H1 (cell line): Measurements from ENCODE around the gene ACTL10.
A peak's percentile ranks its signal among the peaks of the same experiment; 100 is the strongest.

Experiments
- ATF2 ChIP-seq: IDR thresholded peaks from 2 replicates; pipeline ENCODE4 v1.6.1; 2012; ENCODE audit warnings: low read length, inconsistent platforms
- BRCA1 ChIP-seq: IDR thresholded peaks from 2 replicates; pipeline ENCODE4 v1.6.1; 2012; ENCODE audit warnings: low read depth, low read length, improper control_type of control experiment
- CTCF ChIP-seq, 3 experiments: IDR thresholded peaks; 1 replicate in 2 of 3; 2 replicates in 1 of 3; pipeline versions ENCODE4 v1.5.1 to v1.6.1; 2011; ENCODE audit warnings: low read length in 3 of 3, mild to moderate bottlenecking in 3 of 3, inconsistent platforms in 2 of 3, low read depth in 1 of 3, moderate library complexity in 1 of 3; ENCODE audit not compliant: insufficient read depth in 1 of 3; ENCODE audit errors: control extremely low read depth in 1 of 3
- JUND ChIP-seq: IDR thresholded peaks from 2 replicates; pipeline ENCODE4 v1.6.1; 2011; ENCODE audit warnings: mild to moderate bottlenecking, improper control_type of control experiment, low read length
- POLR2A ChIP-seq, 2 experiments: IDR thresholded peaks; 1 replicate in 1 of 2; 2 replicates in 1 of 2; pipeline ENCODE4 v1.6.1; 2011; ENCODE audit warnings: low read depth in 2 of 2, low read length in 2 of 2, mild to moderate bottlenecking in 2 of 2; ENCODE audit errors: control extremely low read depth in 1 of 2
- RAD21 ChIP-seq, 2 experiments: IDR thresholded peaks in 1 of 2; conservative IDR thresholded peaks in 1 of 2; 2 replicates each; pipeline ENCODE4 v1.6.1; 2011; ENCODE audit warnings: low read depth in 2 of 2, low read length in 2 of 2, improper control_type of control experiment in 1 of 2, inconsistent platforms in 1 of 2, mild to moderate bottlenecking in 1 of 2, moderate library complexity in 1 of 2
- RFX5 ChIP-seq: IDR thresholded peaks from 2 replicates; pipeline ENCODE4 v1.6.1; 2011; ENCODE audit warnings: low read depth, low read length, improper control_type of control experiment, borderline replicate concordance
- USF2 ChIP-seq: IDR thresholded peaks from 2 replicates; pipeline ENCODE4 v1.6.1; 2011; ENCODE audit warnings: low read length, improper control_type of control experiment
- YY1 ChIP-seq: IDR thresholded peaks from 2 replicates; pipeline ENCODE4 v1.6.1; 2011; ENCODE audit warnings: low read depth, mild to moderate bottlenecking, low read length

GRCh38 chr20:33654680-33655161 lies 12.0 kb upstream of the ACTL10 start:
- TF ChIP-seq USF2, result no peak
- 0 out of 3 replicates have a peak, but pooled peaks of 1 of the 2 experiments have one; percentile 42 for TF ChIP-seq POLR2A (IDR thresholded peaks at IDR 0.05; ENCODE audit: control extremely low read depth in 1 of 2, low read depth in 2 of 2, low read length in 2 of 2)
- no peak for TF ChIP-seq CTCF (IDR thresholded peaks at IDR 0.05; ENCODE audit: control extremely low read depth in 1 of 3, insufficient read depth in 1 of 3, low read depth in 1 of 3, low read length in 3 of 3)
- no peak for TF ChIP-seq RAD21 (IDR thresholded peaks at IDR 0.05 in 1 of 2, conservative IDR thresholded peaks at IDR 0.05 in 1 of 2; ENCODE audit: low read depth in 2 of 2, low read length in 2 of 2)
- TF ChIP-seq YY1, result no peak
- TF ChIP-seq BRCA1, result no peak
- no peak for TF ChIP-seq JUND
- no peak for TF ChIP-seq RFX5
- no peak for TF ChIP-seq ATF2
